Pulmonary artery endothelial cell (primary cell): ENCODE measurements around the gene WDR3. TPM values are rescaled to one million over a fixed set of nuclear protein-coding genes. Genes with fewer than 3 reads are reported as not detected.

ENCODE experiments used
- DNase-seq: peaks from one replicate; pipeline ENCODE4 v3.0.0-alpha.2; 2011; ENCODE audit warnings: low read depth, low spot score
- total RNA-seq: library from RNA; depleted of rRNA; stranded (reverse); fragments of >200 nt; gene quantifications from 2 replicates; pipeline ENCODE4 v1.2.3, GENCODE V29; 2014

The WDR3 gene
- total RNA-seq, 1 donor from 2014 or later, result 37.4 TPM

- no peak for DNase-seq
Measured at GRCh38 chr1:117952386-117952785, 22.8 kb downstream of the WDR3 start.

- no peak for DNase-seq
Measured at GRCh38 chr1:117959364-117959763, 29.8 kb downstream of the WDR3 start.

GRCh38 chr1:117964290-117965038 lies 34.9 kb downstream of the WDR3 start:
- no peak for DNase-seq

- DNase-seq, result no peak
Measured at GRCh38 chr1:117967477-117967876, 37.9 kb downstream of the WDR3 start.

GRCh38 chr1:117967881-117968280 lies 38.3 kb downstream of the WDR3 start:
- DNase-seq, result no peak

GRCh38 chr1:117970252-117970651 lies 40.7 kb downstream of the WDR3 start:
- DNase-seq, result no peak

- DNase-seq, result no peak
Measured at GRCh38 chr1:117971777-117972176, 42.2 kb downstream of the WDR3 start.

- DNase-seq, result no peak
Measured at GRCh38 chr1:117976381-117976780, 46.8 kb downstream of the WDR3 start.

GRCh38 chr1:117981455-117982192 lies 52.1 kb downstream of the WDR3 start:
- no peak for DNase-seq

GRCh38 chr1:117985239-117985638 lies 55.7 kb downstream of the WDR3 start:
- DNase-seq, result no peak

- no peak for DNase-seq
Measured at GRCh38 chr1:117985973-117986372, 56.4 kb downstream of the WDR3 start.

- no peak for DNase-seq
Measured at GRCh38 chr1:118004312-118004711, 74.8 kb downstream of the WDR3 start.

- no peak for DNase-seq
Measured at GRCh38 chr1:118007391-118007790, 77.9 kb downstream of the WDR3 start.

- DNase-seq, result no peak
Measured at GRCh38 chr1:118008011-118008410, 78.5 kb downstream of the WDR3 start.

- DNase-seq, result no peak
Measured at GRCh38 chr1:118012515-118013124, 83.1 kb downstream of the WDR3 start.

GRCh38 chr1:118013336-118013735 lies 83.8 kb downstream of the WDR3 start:
- no peak for DNase-seq

GRCh38 chr1:118013938-118014337 lies 84.4 kb downstream of the WDR3 start:
- no peak for DNase-seq

Other genes starting within 250 kb of the WDR3 start
- 14.0 and 23.2 TPM in 2 replicates for gene GDAP2, start 118 bp upstream of the WDR3 start, total RNA-seq